HG03045 (cell line): ENCODE measurements around the gene CUEDC2.

Experiments
- ATAC-seq: cut with Tn5 transposase; IDR thresholded peaks from one replicate; pipeline ENCODE4 v1.9.1; 2021; ENCODE audit warnings: mild to moderate bottlenecking, moderate library complexity; ENCODE audit not compliant: unreplicated experiment

CUEDC2 gene

GRCh38 chr10:102426803-102427287 lies 5.5 kb downstream of the CUEDC2 start:
- ATAC-seq, result no peak

DNA sequence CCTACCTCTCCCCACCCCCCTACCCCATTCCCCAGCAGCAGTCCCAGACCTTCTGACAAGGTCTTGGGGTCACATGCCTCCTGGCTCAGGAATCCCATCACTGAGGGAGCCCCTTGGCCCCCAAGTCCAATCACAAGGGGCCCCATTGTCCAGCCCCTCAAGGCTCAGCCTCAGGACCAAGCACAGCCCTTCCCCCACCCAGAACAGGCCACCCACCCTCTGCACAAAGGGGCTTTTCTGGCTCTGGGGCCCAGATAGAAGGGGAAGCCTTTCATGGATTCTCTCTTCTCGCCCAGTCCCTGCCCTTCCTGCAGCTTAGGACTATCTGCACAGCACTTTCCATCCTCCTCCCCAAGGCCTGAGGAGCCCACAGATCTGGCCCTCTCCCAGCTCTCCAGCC lies 6.9 kb downstream of the CUEDC2 start:
- no peak for ATAC-seq

GRCh38 chr10:102424916-102425315 lies 7.5 kb downstream of the CUEDC2 start:
- ATAC-seq, result no peak

DNA sequence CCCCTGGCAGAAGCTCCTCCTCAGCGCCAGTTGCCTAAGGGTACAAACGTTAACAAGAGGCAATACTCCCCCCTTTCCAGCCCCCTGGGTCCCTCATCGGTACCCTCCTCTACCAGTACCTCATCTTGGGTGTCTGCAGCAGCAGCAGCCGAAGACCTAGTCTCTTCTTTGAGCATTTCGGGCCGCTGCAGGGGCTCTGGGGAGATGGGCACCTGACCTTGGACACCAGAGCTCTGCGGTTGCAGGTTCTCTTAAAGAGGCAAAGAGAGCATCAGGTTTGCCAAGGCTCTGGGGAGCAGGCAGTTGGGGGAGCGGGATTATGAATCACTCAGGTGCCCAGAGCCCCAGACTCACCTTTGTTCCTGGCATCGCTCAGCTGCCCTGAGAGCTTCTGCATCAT lies 8.2 kb downstream of the CUEDC2 start:
- ATAC-seq, result no peak

- no peak for ATAC-seq
Observed at GRCh38 chr10:102423372-102423968, 8.9 kb downstream of the CUEDC2 start.

- no peak for ATAC-seq
Observed at GRCh38 chr10:102422545-102423129, 9.7 kb downstream of the CUEDC2 start.

DNA sequence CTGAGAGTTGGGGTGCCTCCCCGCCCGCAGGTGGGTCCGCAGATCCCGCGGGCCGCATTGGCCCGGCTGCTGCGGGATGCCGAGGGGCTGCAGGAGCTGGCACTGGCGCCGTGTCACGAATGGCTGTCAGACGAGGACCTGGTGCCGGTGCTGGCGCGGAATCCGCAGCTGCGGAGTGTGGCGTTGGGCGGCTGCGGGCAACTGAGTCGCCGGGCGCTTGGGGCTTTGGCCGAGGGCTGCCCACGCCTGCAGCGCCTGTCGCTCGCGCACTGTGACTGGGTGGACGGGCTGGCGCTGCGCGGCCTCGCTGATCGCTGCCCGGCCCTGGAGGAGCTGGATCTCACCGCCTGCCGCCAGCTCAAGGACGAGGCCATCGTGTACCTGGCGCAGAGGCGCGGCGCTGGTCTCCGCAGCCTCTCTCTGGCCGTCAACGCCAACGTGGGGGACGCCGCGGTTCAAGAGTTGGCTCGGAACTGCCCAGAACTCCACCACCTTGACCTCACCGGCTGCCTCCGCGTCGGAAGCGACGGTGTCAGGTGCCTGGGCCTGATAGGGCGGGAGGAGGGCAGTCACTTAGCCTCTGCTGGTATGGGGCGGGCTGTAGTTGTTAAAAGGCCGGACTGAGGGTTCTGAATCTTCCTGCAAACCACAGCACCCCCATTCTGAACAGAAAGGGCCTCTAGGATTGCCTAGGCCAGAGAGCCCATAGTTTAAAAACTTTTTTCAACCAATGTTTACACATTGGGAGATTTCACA lies 10.4 kb downstream of the CUEDC2 start:
- ATAC-seq, result peak; percentile 5

GRCh38 chr10:102421507-102421756 lies 10.9 kb downstream of the CUEDC2 start:
- ATAC-seq, result no peak

GRCh38 chr10:102420714-102421506 lies 11.5 kb downstream of the CUEDC2 start, which contains the start of gene FBXL15:
Gene FBXL15 (plus strand): TSS chr10:102420836. CDS start chr10:102421130, 294 bp downstream.
- peak; percentile 71 for ATAC-seq

- ATAC-seq, result no peak
Observed at GRCh38 chr10:102420181-102420713, 12.1 kb downstream of the CUEDC2 start.

- no peak for ATAC-seq
Observed at GRCh38 chr10:102419269-102420180, 12.8 kb downstream of the CUEDC2 start.

- no peak for ATAC-seq
Observed at GRCh38 chr10:102418622-102419268, 13.6 kb downstream of the CUEDC2 start, which contains the start of gene PSD. Gene PSD (minus strand): TSS chr10:102418785. CDS start chr10:102417038, 1,747 bp downstream.

- ATAC-seq, result no peak
Observed at GRCh38 chr10:102416695-102417094, 15.7 kb downstream of the CUEDC2 start.

DNA sequence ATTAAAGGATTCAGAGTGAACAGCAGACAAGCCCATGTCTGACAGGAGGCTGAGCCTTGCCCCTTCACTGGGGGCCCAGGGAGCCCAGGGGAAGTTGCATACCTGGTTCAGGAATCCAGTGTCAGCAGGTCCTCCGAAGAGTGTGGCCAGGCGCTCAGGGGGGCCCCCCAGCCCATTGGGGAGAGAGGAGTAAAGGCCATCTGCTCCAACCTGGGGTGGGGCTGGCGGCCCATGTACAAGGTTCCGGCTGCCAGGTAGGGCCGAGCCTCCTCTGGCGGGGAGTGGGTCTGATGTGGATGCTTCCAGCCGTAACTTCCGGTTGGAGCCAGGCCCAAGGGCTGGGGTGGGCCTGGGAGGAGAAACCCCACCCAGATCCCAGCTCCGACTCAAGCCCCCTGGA lies 16.1 kb downstream of the CUEDC2 start:
- no peak for ATAC-seq

DNA sequence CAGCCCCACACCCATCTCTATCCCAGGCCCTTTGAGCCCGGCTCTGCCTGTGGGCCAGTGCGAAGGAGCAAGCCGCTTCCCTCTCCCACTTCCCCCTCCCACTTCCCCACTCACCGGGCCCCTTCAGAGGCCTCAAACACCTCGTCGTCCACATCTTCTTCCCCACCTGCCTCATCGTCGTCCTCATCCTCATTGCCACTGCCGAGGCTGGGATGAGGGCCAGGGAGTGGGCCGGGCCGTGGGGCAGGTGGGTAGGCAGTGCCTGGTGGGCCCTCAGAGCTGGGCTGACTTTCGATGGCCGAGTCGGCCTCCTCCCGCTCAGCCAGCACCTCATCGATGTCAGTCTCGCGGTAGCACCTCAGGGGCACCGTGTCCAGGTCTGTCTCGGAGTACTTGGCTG lies 17.6 kb downstream of the CUEDC2 start:
- no peak for ATAC-seq

- no peak for ATAC-seq
Observed at GRCh38 chr10:102413806-102414561, 18.4 kb downstream of the CUEDC2 start.

DNA sequence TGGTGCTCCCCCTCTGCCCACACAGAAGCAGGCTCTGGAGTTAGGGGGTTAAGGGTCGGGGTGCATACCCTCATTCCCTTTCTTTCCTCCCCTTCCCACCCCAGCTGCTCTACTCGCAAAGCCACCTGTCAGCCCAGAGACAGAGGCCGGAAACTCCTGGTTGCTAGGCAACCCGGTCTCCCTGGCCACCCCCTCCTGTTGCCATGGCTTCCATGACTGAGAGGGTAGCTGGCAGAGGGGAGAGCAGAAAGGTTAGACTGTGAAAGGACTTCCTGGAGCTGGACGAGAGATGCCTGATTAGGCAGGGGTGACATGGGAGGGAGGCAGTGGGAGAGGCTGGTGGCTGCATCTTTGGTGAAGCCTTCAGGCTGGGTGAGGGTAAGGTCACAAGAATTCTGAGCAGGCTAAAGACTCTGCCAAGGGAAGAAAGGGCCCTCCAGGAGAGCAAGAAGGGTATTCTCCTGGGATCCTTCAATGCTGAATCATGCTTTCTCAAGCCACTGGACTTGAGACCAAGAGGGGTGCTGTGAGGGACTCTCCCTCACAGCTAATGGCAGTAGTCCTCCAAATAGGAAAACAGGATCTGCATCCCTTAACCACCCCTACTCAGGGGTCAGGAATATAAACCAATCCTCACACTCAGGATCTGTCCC lies 19.2 kb downstream of the CUEDC2 start:
- no peak for ATAC-seq

DNA sequence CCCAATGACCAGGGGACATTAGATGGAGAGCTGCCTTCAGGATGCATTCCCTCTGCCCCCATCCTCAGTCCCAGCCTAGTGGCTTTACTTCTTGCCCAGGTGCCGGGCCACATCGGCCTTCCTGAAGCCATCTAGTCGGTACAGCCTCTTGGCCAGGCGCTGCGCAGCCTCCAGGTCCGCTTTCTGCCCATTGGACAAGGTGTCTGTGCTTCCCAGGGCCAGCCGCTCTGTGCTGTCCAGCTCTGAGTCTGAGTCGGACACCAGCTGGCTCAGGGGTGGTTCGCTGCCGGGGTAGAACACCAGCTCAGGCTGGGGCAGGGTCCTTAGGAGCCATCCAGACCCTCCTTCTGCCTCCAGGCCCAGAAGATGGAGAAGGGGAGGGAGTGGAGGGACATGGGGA lies 20.1 kb downstream of the CUEDC2 start:
- no peak for ATAC-seq
